Karpas-422 (cell line): ENCODE measurements around the gene NT5C. TPM values are rescaled to one million over a fixed set of nuclear protein-coding genes. Genes with fewer than 3 reads are reported as not detected.
"Not testable (repeated sequence)": the region's sequence is repeated elsewhere in the genome, so short reads cannot be mapped to it uniquely, and the experiment has no call there.

Source experiments
- DNase-seq: peaks from one replicate; pipeline ENCODE4 v3.0.0-alpha.2; 2015
- H2AFZ ChIP-seq: fragments of 200-600 bp; sonication (generic); 2 replicates; pipeline ENCODE4 v1.6.1; 2014; ENCODE audit warnings: antibody characterized with exemption, low read length, mixed read lengths
- H3K27ac ChIP-seq: fragments of 200-600 bp; sonication (generic); 2 replicates; pipeline ENCODE4 v1.5.1; 2014; ENCODE audit warnings: mild to moderate bottlenecking, low read length, moderate library complexity
- H3K27me3 ChIP-seq: fragments of 200-600 bp; sonication (generic); 2 replicates; pipeline ENCODE4 v1.6.1; 2014; ENCODE audit warnings: low read length, mixed read lengths
- H3K36me3 ChIP-seq: fragments of 200-600 bp; sonication (generic); 2 replicates; pipeline ENCODE4 v1.6.1; 2014; ENCODE audit warnings: low read length, mixed read lengths; ENCODE audit not compliant: insufficient read depth
- H3K4me1 ChIP-seq: fragments of 200-600 bp; sonication (generic); 2 replicates; pipeline ENCODE4 v1.6.1; 2014; ENCODE audit warnings: mild to moderate bottlenecking, low read length, mixed read lengths
- H3K4me2 ChIP-seq: fragments of 200-600 bp; sonication (generic); 2 replicates; pipeline ENCODE4 v1.6.1; 2014; ENCODE audit warnings: low read length, low read depth, mild to moderate bottlenecking; ENCODE audit not compliant: poor library complexity, severe bottlenecking
- H3K4me3 ChIP-seq: fragments of 200-600 bp; sonication (generic); 2 replicates; pipeline ENCODE4 v1.5.1; 2014; ENCODE audit warnings: mild to moderate bottlenecking, antibody characterized with exemption, low read length, mixed read lengths
- H3K79me2 ChIP-seq: fragments of 200-600 bp; sonication (generic); 2 replicates; pipeline ENCODE4 v1.6.1; 2014; ENCODE audit warnings: mild to moderate bottlenecking, low read length, mixed read lengths
- H3K9ac ChIP-seq: fragments of 200-600 bp; sonication (generic); 2 replicates; pipeline ENCODE4 v1.6.0; 2014; ENCODE audit warnings: low read length
- H3K9me2 ChIP-seq: fragments of 200-600 bp; sonication (generic), shearing (Covaris generic); replicated peaks from 2 replicates; pipeline ENCODE4 v1.6.0; 2014; ENCODE audit warnings: mild to moderate bottlenecking, low read length, moderate library complexity; ENCODE audit not compliant: insufficient read depth
- H3K9me3 ChIP-seq: fragments of 300-700, 200-600 bp; sonication (generic); 2 replicates; pipeline ENCODE4 v1.6.1; 2014; ENCODE audit warnings: low read length, mixed read lengths
- H4K20me1 ChIP-seq: fragments of 200-600 bp; sonication (generic); 2 replicates; pipeline ENCODE4 v1.6.1; 2014; ENCODE audit warnings: mild to moderate bottlenecking, antibody characterized with exemption, low read length, low read depth; ENCODE audit not compliant: insufficient read depth
- total RNA-seq: library from RNA; depleted of rRNA; stranded (reverse); fragments of >200 nt; shearing (Covaris generic); gene quantifications from 2 replicates; pipeline ENCODE4 v1.2.3, GENCODE V29; 2014; ENCODE audit warnings: low replicate concordance

Gene NT5C
- total RNA-seq, 1 experiment from 2014 or later, result 43.6 TPM

DNA sequence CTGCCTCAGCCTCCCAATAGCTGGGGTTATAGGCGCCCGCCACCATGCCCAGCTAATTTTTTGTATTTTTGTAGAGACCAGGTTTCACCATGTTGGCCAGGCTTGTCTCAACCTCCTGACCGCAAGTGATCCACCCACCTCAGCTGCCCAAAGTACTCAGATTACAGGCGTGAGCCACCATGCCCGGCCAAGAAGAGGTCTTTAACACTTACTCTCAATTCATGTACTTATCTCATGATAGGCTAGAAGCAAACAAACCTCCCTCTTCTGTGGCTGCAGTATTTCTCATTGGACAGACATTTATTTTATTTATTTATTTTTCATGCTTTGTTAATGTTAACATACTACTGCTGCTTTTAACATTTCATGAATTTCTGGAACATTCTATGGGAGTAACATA lies 7.0 kb upstream of the NT5C start:
- Histone ChIP-seq H2AFZ (no peak overlapping the region), H3K79me2 (0 out of 2 replicates have a peak, but pooled peaks cover 4% of the 10 kb centered on the region), H3K4me3 (no peak overlapping the region), H3K9me3 (no peaks in the 10 kb centered on the region), H3K9ac (no peak overlapping the region), H3K36me3 (peaks cover 27% of the 10 kb centered on the region; the same call in 1 of the 2 replicates), H3K27ac (no peak overlapping the region), H3K4me1 (no peaks in the 10 kb centered on the region), H3K4me2 (no peak overlapping the region), H3K9me2 (no peaks in the 10 kb centered on the region), H4K20me1 (no peaks in the 10 kb centered on the region), H3K27me3 (no peaks in the 10 kb centered on the region)
- no peak for DNase-seq

DNA sequence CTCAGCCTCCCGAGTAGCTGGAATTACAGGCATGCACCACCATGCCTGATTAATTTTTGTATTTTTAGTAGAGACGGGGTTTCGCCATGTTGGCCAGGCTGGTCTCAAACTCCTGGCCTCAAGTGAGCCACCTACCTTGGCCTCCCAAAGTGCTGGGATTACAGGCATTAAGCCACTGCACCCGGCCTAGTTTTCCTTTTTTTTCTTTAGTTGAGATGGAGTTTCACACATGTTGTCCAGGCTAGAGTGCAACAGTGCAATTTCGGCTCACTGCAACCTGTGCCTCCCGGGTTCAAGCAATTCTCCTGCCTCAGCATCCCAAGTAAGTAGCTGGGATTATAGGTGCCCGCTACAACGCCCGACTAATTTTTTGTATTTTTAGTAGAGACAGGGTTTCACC lies 6.2 kb upstream of the NT5C start:
- not testable (repeated sequence) for H3K9ac ChIP-seq, H4K20me1 ChIP-seq, H3K9me3 ChIP-seq, H3K4me1 ChIP-seq, H3K9me2 ChIP-seq, H2AFZ ChIP-seq, H3K27me3 ChIP-seq, H3K4me2 ChIP-seq, DNase-seq, H3K27ac ChIP-seq, H3K79me2 ChIP-seq, H3K4me3 ChIP-seq
- peaks cover 22% of the 10 kb centered on the region; the same call in 1 of the 2 replicates for H3K36me3 ChIP-seq

DNA sequence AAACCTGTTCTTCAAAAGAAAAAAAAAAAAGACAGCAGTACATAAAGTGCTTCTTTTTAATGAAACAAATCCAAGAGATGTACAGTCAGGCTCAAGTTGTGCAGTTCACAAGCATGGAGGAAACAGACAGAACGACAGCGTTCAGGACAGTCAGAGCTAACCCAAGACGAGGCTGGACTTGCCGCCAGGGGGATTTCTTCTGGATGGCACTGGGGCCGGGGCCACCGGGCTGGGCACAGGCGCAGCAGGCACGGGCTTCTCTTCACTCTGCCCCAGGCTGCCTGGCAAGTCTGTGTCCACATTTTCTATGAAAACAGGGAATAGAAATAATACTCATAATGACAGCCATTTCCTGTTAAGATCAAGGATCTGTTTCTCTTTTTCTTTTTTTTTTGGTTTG lies 4.4 kb upstream of the NT5C start:
- no peak overlapping the region for H3K9ac ChIP-seq
- H3K4me3 ChIP-seq, result no peak overlapping the region
- H3K9me3 ChIP-seq, result no peaks in the 10 kb centered on the region
- peaks cover 2% of the 10 kb centered on the region; the same call in 1 of the 2 replicates for H4K20me1 ChIP-seq
- peaks cover 14% of the 10 kb centered on the region; the same call in 1 of the 2 replicates for H3K36me3 ChIP-seq
- no peaks in the 10 kb centered on the region for H3K9me2 ChIP-seq
- H3K27me3 ChIP-seq, result no peaks in the 10 kb centered on the region
- no peak overlapping the region for H2AFZ ChIP-seq
- no peak overlapping the region for H3K27ac ChIP-seq
- H3K79me2 ChIP-seq, result peaks cover 6% of the 10 kb centered on the region
- H3K4me1 ChIP-seq, result peaks cover 13% of the 10 kb centered on the region
- no peak overlapping the region for H3K4me2 ChIP-seq
- no peak for DNase-seq

DNA sequence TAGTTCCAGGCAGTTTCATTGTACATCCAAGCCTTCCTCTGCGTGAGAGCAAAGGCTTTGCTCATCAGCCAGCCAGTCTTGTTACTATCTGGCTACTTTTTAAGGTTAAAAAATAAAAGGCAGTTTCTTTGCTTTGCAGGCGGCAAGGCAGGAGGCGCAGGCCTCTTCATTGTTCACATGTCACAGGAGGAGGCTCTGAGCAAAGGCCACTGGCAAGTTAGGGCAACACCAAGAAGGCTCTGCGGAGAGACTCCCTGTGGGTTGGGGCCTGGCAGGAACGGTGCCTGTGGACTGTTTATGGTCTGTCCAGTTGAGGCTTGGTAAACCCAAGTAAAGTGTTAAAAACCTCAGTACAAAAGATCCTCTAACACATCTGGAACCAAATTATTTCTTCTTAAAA lies 3.9 kb upstream of the NT5C start:
- no peak overlapping the region for H3K27ac ChIP-seq
- no peak overlapping the region for H2AFZ ChIP-seq
- peaks cover 14% of the 10 kb centered on the region; the same call in 1 of the 2 replicates for H3K36me3 ChIP-seq
- H3K4me3 ChIP-seq, result no peak overlapping the region
- no peak overlapping the region for H3K4me2 ChIP-seq
- no peaks in the 10 kb centered on the region for H3K9me2 ChIP-seq
- peaks cover 11% of the 10 kb centered on the region for H3K79me2 ChIP-seq
- peaks cover 7% of the 10 kb centered on the region; the same call in 1 of the 2 replicates for H4K20me1 ChIP-seq
- no peaks in the 10 kb centered on the region for H3K27me3 ChIP-seq
- DNase-seq, result no peak
- no peak overlapping the region for H3K9ac ChIP-seq
- H3K9me3 ChIP-seq, result no peaks in the 10 kb centered on the region
- H3K4me1 ChIP-seq, result peaks cover 17% of the 10 kb centered on the region

DNA sequence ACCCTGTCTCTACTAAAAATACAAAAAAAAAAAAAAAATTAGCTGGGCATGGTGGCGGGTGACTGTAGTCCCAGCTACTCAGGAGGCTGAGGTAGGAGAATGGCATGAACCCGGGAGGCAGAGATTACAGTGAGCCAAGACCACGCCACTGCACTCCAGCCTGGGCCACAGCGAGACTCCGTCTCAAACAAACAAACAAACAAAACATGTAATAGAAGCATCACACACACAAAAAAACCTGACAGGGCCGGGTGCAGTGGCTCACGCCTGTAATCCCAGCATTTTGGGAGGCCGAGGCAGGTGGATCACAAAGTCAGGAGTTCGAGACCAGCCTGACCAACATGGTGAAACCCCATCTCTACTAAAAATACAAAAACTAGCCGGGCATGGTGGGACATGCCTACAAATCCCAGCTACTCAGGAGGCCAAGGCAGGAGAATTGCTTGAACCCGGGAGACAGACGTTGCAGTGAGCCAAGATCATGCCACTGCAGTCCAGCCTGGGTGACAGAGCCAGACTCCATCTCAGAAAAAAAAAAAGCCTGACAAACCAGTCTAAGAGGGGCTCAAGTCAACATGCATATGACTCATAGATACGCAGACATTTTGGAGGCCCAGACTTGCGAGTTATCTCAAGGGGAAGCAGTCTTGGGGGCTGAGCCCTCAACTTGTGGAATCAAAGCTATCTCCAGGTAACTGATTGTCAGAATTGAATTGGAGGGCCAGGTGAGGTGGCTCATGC lies 2.2 kb upstream of the NT5C start:
- H3K9ac ChIP-seq, H3K9me2 ChIP-seq, H3K27ac ChIP-seq, H2AFZ ChIP-seq, H3K4me2 ChIP-seq, H3K27me3 ChIP-seq, DNase-seq, H3K9me3 ChIP-seq, H3K4me3 ChIP-seq: not testable (repeated sequence)
- Histone ChIP-seq H3K4me1 (peaks cover 26% of the 10 kb centered on the region), H3K36me3 (peaks cover 13% of the 10 kb centered on the region), H4K20me1 (peaks cover 11% of the 10 kb centered on the region; the same call in 1 of the 2 replicates), H3K79me2 (peaks cover 24% of the 10 kb centered on the region)

DNA sequence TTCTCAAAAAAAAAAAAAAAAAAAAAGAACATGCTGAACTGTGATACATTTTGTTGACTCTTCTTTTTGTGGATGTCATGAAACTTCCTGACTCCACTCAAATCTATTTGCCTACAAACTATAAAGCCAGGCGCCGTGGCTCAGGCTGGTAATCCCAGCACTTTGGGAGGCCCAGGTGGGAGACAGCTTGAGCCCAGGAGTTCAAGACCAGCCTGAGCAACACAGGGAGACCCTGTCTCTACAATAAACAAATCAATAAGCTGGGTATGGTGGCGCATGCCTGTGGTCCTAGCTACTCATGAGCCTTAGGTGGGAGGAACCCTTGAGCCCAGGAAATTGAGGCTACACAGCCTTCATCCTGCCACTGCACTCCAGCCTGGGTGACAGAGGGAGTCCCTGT lies 1.5 kb upstream of the NT5C start:
- Histone ChIP-seq H3K4me2 (no peak overlapping the region), H3K9me2 (no peaks in the 10 kb centered on the region), H3K9ac (no peak overlapping the region)

DNA sequence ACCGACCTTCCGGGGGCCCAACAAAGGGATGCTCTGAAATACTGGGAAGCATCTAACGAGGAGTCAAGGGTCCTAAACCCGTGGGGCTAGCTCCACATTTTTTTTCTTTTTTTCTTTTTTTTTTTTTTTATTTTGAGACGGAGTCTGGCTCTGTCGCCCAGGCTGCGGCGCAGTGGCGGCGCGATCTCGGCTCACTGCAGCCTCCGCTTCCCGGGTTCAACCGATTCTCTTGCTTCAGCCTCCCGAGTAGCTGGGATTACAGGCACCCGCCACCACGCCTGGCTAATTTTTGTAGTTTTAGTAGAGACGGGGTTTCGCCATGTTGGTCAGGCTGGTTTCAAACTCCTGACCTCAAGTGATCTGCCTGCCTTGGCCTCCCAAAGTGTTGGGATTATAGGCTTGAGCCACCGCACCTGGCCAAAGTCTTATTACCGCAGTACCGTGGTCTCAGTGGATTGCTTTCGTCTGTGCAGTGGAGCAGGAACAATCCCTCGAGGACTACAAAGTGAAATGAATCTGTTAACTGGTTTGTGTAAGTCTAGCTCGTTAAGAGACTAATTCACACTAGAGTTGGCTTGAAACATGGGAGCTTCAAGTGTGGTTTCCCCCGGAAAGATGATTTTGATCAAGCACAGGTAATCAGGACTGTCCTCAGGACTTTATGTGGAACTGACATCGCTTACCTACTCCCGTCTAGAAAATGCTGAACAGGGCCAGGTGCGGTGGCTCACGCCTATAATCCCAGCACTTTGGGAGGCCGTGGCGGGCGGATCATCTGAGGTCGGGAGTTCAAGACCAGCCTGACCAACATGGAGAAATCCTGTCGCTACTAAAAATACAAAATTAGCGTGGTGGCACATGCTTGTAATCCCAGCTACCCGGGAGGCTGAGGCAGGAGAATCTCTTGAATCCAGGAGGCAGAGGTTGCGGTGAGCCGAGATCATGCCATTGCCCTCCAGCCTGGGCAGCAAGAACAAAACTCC lies 767 bp upstream of the NT5C start:
- peaks cover 26% of the 10 kb centered on the region for H3K4me1 ChIP-seq
- H3K27ac ChIP-seq, result peak overlapping the region; percentile 71
- not testable (repeated sequence) for H3K9me3 ChIP-seq, H3K36me3 ChIP-seq, H3K27me3 ChIP-seq, H3K9me2 ChIP-seq, DNase-seq
- H2AFZ ChIP-seq, result peak overlapping the region; percentile 94; the same call in 1 of the 2 replicates
- H3K9ac ChIP-seq, result peak overlapping the region; percentile 99
- H3K79me2 ChIP-seq, result peaks cover 24% of the 10 kb centered on the region
- peaks cover 11% of the 10 kb centered on the region; the same call in 1 of the 2 replicates for H4K20me1 ChIP-seq
- H3K4me3 ChIP-seq, result peak overlapping the region; percentile 99
- H3K4me2 ChIP-seq, result peak overlapping the region; percentile 92

More for the DNA sequence above, 1.5 kb upstream of the NT5C start:
- Histone ChIP-seq H3K4me1 (peaks cover 26% of the 10 kb centered on the region), H3K4me3 (no peak overlapping the region), H2AFZ (no peak overlapping the region), H3K9me3 (no peaks in the 10 kb centered on the region), H3K36me3 (peaks cover 7% of the 10 kb centered on the region), H3K27ac (no peak overlapping the region), H3K79me2 (peaks cover 24% of the 10 kb centered on the region), H4K20me1 (peaks cover 11% of the 10 kb centered on the region; the same call in 1 of the 2 replicates), H3K27me3 (no peaks in the 10 kb centered on the region)
- no peak for DNase-seq
